Measurements from ENCODE around the gene VPS13D.

GRCh38 chr1:12486401-12487005 is 256.7 kb downstream of the VPS13D start:
- TF ChIP-seq CTCF (conservative IDR thresholded peaks at IDR 0.05; ENCODE audit: low read depth in 2 of 2) (no peak), ETS1 (IDR thresholded peaks at IDR 0.05) (no peak), REST (IDR thresholded peaks at IDR 0.05; ENCODE audit: unreplicated experiment) (no peak), EZH2 (IDR thresholded peaks at IDR 0.05; ENCODE audit: low read depth, unreplicated experiment) (no peak), EZH2phosphoT487 (IDR thresholded peaks at IDR 0.05; ENCODE audit: unreplicated experiment) (no peak), POLR2AphosphoS5 (IDR thresholded peaks at IDR 0.05; ENCODE audit: low read depth) (no peak), ZNF331 (CRISPR knock-in tag; IDR thresholded peaks at IDR 0.05; ENCODE audit: low read depth) (no peak), JUNB (IDR thresholded peaks at IDR 0.05; ENCODE audit: unreplicated experiment) (no peak), STAT1 (IDR thresholded peaks at IDR 0.05; ENCODE audit: unreplicated experiment) (no peak), CREB1 (CRISPR knock-in tag; IDR thresholded peaks at IDR 0.05; ENCODE audit: low read depth) (no peak), NANOG (IDR thresholded peaks at IDR 0.05; ENCODE audit: borderline replicate concordance) (no peak), ZNF114 (CRISPR knock-in tag; IDR thresholded peaks at IDR 0.05) (no peak)

Data from GM23338 (cell line).